Heart left ventricle (tissue), 16 donors: ENCODE data around the gene GAS7. TPM values are rescaled to one million over a fixed set of nuclear protein-coding genes. Genes with fewer than 3 reads are reported as not detected.

Source experiments
- ATAC-seq, 4 donors: fragments of 200-7000 bp; cut with Tn5 transposase; one replicate each; pipeline ENCODE4 v1.9.1; 2020 to 2022; ENCODE audit warnings: moderate library complexity in 4 of 4, mild to moderate bottlenecking in 3 of 4, moderate number of reproducible peaks in 1 of 4
- DNase-seq, 5 donors: peaks; one replicate each; pipeline ENCODE4 v3.0.0-alpha.2; 2020
- H3K27ac ChIP-seq, 12 donors: fragments of 200-600 bp; sonication (generic) in 4 of 12; one replicate each; pipeline versions ENCODE4 v1.5.0 to v1.8.0; 2016 to 2022; ENCODE audit warnings: mild to moderate bottlenecking in 2 of 12
- H3K27me3 ChIP-seq, 9 donors: fragments of 200-600 bp; sonication (generic) in 2 of 9; one replicate each; pipeline versions ENCODE4 v1.5.1 to v1.8.0; 2016 to 2022; ENCODE audit warnings: mild to moderate bottlenecking in 3 of 9
- H3K36me3 ChIP-seq, 9 donors: fragments of 200-600 bp; sonication (generic) in 2 of 9; one replicate each; pipeline versions ENCODE4 v1.5.0 to v1.8.0; 2018 to 2022; ENCODE audit warnings: mild to moderate bottlenecking in 2 of 9
- H3K4me1 ChIP-seq, 12 donors: fragments of 200-600 bp; sonication (generic) in 4 of 12; one replicate each; pipeline versions ENCODE4 v1.5.0 to v1.8.0; 2016 to 2022; ENCODE audit warnings: mild to moderate bottlenecking in 3 of 12
- H3K4me3 ChIP-seq, 12 donors: fragments of 200-600 bp; sonication (generic) in 4 of 12; one replicate each; pipeline versions ENCODE4 v1.5.0 to v1.8.0; 2017 to 2022; ENCODE audit warnings: mild to moderate bottlenecking in 9 of 12, moderate library complexity in 4 of 12
- H3K9me3 ChIP-seq, 12 donors: fragments of 200-600 bp; sonication (generic) in 4 of 12; one replicate each; pipeline versions ENCODE4 v1.5.0 to v1.8.0; 2016 to 2022; ENCODE audit warnings: mild to moderate bottlenecking in 1 of 12
- POLR2A ChIP-seq, 2 donors: fragments of 450-650 bp; IDR thresholded peaks; one replicate each; pipeline ENCODE4 v1.6.1; 2017; ENCODE audit warnings: antibody characterized with exemption in 2 of 2, mild to moderate bottlenecking in 2 of 2, moderate library complexity in 2 of 2
- WGBS, 4 donors: extraction: QIAGEN DNeasy Blood & Tissue Kit in 2 of 4; methylation state at CpG; one replicate each; pipeline versions ENCODE4 v1.1.5 to v1.1.7; 2013 to 2018; 5-methylcytosine and 5-hydroxymethylcytosine counted together
- intact Hi-C, 10 donors: fragments of 100-400 bp; cut with DNase I; formaldehyde crosslinking; loops; one replicate each; pipeline versions ENCODE4 v1.11.1 to v1.14.2; 2022
- polyA plus RNA-seq, 2 donors: library from polyadenylated mRNA; stranded (reverse); fragments of 200-250 nt; gene quantifications; one replicate each; pipeline ENCODE4 v1.2.3, GENCODE V29; 2013
- total RNA-seq, 9 donors: library from RNA; depleted of rRNA in 2 of 9; stranded (reverse); fragments of >200 nt in 2 of 9; fragmentation: NEBNext Ultra II Directional in 3 of 9; extraction: Animal tissue kit (Norgen Biotek cat#: 25700) in 3 of 9; gene quantifications; one replicate each; pipeline versions ENCODE4 v1.1.0 to v1.2.4, GENCODE V29; 2016 to 2023
- TF ChIP-seq, protein P1 (sequence below), 12 donors: fragments of 200-600 bp; sonication (generic) in 4 of 12; IDR thresholded peaks; one replicate each; pipeline versions ENCODE4 v1.5.0 to v1.8.0; 2018 to 2022; ENCODE audit warnings: antibody characterized with exemption in 12 of 12, mild to moderate bottlenecking in 5 of 12
- donor health status: ischemic (EF 13 %, LVEDD 7.1; RV severe dilation, severe dysfunction).
- donor health status: healthy with polysubstance abuse.
- donor health status: DM: no; HTN: yes; CAD: no.
- donor health status: DM: no; HTN: no; CAD: no.
- donor health status: ischemic (EF 25% LVEDD 6.9; RV normal size, moderate dysfunction).
- donor health status: ischemic (EF 25% LVEDD 5.7; RV mildly dilated, moderate dysfunction).
- donor health status: healthy.
- donor health status: DM: yes; HTN: yes; CAD: no.
- donor health status: ischemic (EF 35%, LVEDD 5.7; RV mildly dilated, moderate dysfunction).
- donor health status: nonischemic (EF 11% LVEDD 7.7; RV severe dilation, severe dysfunction).
- donor health status: DM: yes; HTN: yes; CAD: no.
- donor health status: PGD.
- donor health status: ischemic (EF 29% LVEDD 5.4; RV normal size, mild dysfunction).
- donor health status: nonischemic (EF 23%, LVEDD 6.1; RV moderate dilation, normal function).

The GAS7 gene
- total and polyA plus RNA-seq, 11 donors, result 19.4 to 86.5 (median 65.1) TPM

DNA sequence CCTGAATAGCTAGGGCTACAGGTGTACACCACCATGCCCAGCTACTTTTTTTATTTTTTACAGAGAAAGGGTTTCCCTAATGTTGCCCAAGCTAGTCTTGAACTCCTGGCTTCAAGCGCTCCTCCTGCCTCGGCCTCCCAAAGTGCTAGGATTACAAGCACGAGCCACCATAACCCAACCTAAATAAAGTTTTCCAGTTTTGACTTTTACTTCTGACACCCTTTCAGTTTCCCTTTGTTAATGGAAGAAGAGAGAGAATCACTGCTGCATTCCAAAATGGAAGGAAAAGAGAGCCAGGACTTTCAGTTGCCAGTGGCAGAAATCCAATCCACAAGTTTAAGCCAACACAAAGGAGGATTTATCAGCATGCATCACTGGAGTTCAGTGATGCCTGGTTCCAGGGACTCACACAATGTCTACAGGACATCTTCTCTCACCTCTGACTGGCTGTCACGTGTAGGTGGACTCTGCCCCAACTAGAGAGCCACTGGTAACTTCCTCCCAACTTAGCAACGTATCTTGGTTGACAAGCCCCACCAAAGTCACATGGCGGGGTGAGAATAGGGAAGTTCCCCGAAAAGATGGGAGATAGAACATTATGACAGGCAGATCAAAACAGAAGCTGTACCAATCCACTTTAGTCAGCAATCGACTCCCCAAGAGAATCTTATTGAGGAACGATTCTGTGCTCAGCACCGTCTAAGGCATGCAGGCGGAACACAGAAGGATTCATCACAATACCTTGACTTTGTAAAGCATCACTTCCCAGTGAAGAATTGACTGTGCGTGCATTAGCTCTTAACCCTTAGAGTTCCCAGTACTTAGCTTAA, 46.5 kb downstream of the GAS7 start:
- Histone ChIP-seq H3K36me3 (no peaks in the 10 kb centered on the region), H3K4me1 (peaks cover 0 to 57% (median 12%) of the 10 kb centered on the region in 12 donors), H3K27ac (peak overlapping the region in 6 of 12 donors; percentile 6 to 78 (median 23)), H3K4me3 (no peak overlapping the region), H3K27me3 (no peaks in the 10 kb centered on the region), H3K9me3 (no peaks in the 10 kb centered on the region)
- intact Hi-C loops, result no loop called here
- no peak for TF ChIP-seq POLR2A (IDR thresholded peaks at IDR 0.05)
- TF ChIP-seq, protein P1, sequence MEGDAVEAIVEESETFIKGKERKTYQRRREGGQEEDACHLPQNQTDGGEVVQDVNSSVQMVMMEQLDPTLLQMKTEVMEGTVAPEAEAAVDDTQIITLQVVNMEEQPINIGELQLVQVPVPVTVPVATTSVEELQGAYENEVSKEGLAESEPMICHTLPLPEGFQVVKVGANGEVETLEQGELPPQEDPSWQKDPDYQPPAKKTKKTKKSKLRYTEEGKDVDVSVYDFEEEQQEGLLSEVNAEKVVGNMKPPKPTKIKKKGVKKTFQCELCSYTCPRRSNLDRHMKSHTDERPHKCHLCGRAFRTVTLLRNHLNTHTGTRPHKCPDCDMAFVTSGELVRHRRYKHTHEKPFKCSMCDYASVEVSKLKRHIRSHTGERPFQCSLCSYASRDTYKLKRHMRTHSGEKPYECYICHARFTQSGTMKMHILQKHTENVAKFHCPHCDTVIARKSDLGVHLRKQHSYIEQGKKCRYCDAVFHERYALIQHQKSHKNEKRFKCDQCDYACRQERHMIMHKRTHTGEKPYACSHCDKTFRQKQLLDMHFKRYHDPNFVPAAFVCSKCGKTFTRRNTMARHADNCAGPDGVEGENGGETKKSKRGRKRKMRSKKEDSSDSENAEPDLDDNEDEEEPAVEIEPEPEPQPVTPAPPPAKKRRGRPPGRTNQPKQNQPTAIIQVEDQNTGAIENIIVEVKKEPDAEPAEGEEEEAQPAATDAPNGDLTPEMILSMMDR (IDR thresholded peaks at IDR 0.05), result no peak
- DNase-seq, result peak in 1 of 5 donors; percentile 39
- WGBS, 4 donors, result 71 to 80% (median 76%) methylated on average over 12 of the region's 12 CpGs
- peak; percentile 29 to 63 (median 56) for ATAC-seq

DNA sequence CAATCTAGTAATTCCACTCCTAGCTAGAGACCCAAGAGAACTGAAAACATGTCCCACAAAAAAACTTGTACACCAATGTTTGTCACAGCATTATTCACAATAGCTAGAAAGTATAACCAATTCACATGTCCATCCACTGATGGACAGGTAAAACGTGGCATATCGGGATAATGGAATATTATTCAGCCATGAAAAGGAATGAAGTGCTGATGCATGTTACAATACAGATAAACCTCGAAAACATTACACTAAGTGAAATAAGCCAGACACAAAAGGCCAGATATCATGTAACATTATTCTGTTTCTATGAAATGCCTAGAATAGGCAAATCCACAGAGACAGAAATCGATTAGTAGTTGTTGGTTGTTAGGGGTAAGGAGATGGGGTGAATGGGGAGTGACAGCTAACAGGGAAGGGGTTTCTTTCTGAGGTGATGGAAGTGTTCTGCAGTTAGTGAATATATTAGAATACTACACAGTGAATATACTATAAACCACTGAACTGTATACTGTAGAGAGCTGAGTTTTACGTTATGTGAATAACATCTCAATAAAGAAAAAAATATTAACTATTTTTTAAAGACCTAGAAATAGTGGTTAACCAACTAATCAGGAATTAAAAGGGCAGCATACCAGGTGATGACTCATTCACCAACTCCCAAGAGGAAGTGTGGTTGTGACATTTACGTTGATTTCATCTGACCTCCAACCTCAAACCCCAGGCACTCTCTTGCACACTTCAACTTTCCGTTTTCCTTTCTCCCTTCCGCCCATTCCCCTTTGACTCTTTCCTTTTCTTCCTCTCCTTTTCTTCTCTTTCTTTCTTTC, 48.6 kb downstream of the GAS7 start:
- H3K36me3 ChIP-seq, result no peaks in the 10 kb centered on the region
- H3K9me3 ChIP-seq, result no peaks in the 10 kb centered on the region
- H3K4me1 ChIP-seq, result peaks cover 0 to 53% (median 5%) of the 10 kb centered on the region in 12 donors
- H3K27me3 ChIP-seq, result no peaks in the 10 kb centered on the region
- DNase-seq (no peak), ATAC-seq (peak in 3 of 4 donors; percentile 46 to 53 (median 47))
- H3K27ac ChIP-seq, result peak overlapping the region in 1 of 12 donors; percentile 71
- TF ChIP-seq POLR2A (IDR thresholded peaks at IDR 0.05), result no peak
- TF ChIP-seq, protein P1 (IDR thresholded peaks at IDR 0.05), result no peak
- intact Hi-C loops, result no loop called here
- H3K4me3 ChIP-seq, result no peak overlapping the region
- 69 to 74% (median 70%) methylated on average over 8 of the region's 8 CpGs for WGBS, 4 donors

DNA sequence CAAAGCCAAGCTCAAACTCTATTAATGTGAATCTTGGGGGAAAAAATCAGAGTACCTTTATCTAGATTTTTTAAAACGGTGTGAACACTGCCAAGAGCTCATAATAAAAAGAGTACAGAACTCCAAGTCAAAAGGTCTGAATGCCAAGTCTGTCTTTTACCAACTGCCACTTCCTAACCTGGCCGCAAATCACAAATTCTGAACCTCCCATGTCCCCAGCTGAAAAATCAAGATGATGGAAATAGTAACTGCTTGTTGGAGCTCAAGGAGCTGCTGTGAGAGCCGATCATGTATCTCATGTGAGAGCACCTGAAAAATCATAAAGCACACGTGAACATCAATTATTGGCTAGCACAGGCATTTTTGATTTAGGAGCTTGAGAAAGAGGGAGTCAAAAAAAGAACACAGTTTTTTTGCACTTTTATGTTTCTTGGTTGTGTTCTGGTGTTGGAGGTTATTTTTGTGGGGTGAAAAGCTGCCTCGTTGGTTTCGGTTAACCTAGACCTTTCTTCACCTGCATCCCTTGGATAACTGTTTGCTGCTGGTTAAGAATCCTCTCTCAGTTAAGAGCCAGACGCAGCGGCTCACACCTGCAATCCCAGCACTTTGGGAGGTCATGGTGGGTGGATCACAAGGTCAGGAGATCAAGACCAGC, 50.5 kb downstream of the GAS7 start:
- DNase-seq, result no peak
- H3K9me3 ChIP-seq, result no peaks in the 10 kb centered on the region
- ATAC-seq, result no peak
- intact Hi-C loops, result no loop called here
- TF ChIP-seq POLR2A (IDR thresholded peaks at IDR 0.05), result no peak
- TF ChIP-seq, protein P1 (IDR thresholded peaks at IDR 0.05), result no peak
- H3K27me3 ChIP-seq, result no peaks in the 10 kb centered on the region
- WGBS, 4 donors, result 69 to 77% (median 76%) methylated on average over 8 of the region's 8 CpGs
- no peak overlapping the region for H3K27ac ChIP-seq
- no peak overlapping the region for H3K4me3 ChIP-seq
- H3K36me3 ChIP-seq, result no peaks in the 10 kb centered on the region
- peaks cover 0 to 54% (median 5%) of the 10 kb centered on the region in 12 donors for H3K4me1 ChIP-seq
